Right kidney (tissue), 1 donor: ENCODE data around the gene RIPK3.

Source experiments
- DNase-seq: peaks from one replicate; pipeline ENCODE4 v3.0.0-alpha.2; 2016

RIPK3 gene

GRCh38 chr14:24322672-24323071, 17.1 kb downstream of the RIPK3 start:
- DNase-seq = no peak

- DNase-seq = no peak
Observed at GRCh38 chr14:24321212-24321975, 18.4 kb downstream of the RIPK3 start.

- DNase-seq = no peak
Observed at GRCh38 chr14:24317141-24317928, 22.5 kb downstream of the RIPK3 start.

GRCh38 chr14:24316597-24316950, 23.2 kb downstream of the RIPK3 start:
- no peak for DNase-seq

GRCh38 chr14:24315807-24316596, 23.8 kb downstream of the RIPK3 start:
- peak; percentile 65 for DNase-seq

- no peak for DNase-seq
Observed at GRCh38 chr14:24315243-24315806, 24.5 kb downstream of the RIPK3 start.

GRCh38 chr14:24314377-24315193, 25.2 kb downstream of the RIPK3 start:
- no peak for DNase-seq

- no peak for DNase-seq
Observed at GRCh38 chr14:24313913-24314312, 25.9 kb downstream of the RIPK3 start.

GRCh38 chr14:24312736-24313507, 26.9 kb downstream of the RIPK3 start:
- no peak for DNase-seq

GRCh38 chr14:24311837-24312615, 27.8 kb downstream of the RIPK3 start:
- DNase-seq = no peak

GRCh38 chr14:24310646-24311604, 28.9 kb downstream of the RIPK3 start, which contains the start of gene LTB4R:
Gene LTB4R, plus strand, starts transcription at chr14:24311502. Its CDS starts 4,150 bp downstream, at chr14:24315652.
- DNase-seq = peak; percentile 94

- DNase-seq = no peak
Observed at GRCh38 chr14:24310265-24310645, 29.5 kb downstream of the RIPK3 start.

GRCh38 chr14:24309538-24310264, 30.1 kb downstream of the RIPK3 start, which contains the start of gene LTB4R2:
Gene LTB4R2, plus strand, starts transcription at chr14:24310140. Its CDS starts 525 bp downstream, at chr14:24310665.
- DNase-seq = no peak

- no peak for DNase-seq
Observed at GRCh38 chr14:24308342-24309124, 31.3 kb downstream of the RIPK3 start.

- peak; percentile 65 for DNase-seq
Observed at GRCh38 chr14:24307575-24308341, 32.0 kb downstream of the RIPK3 start, which contains the start of gene CIDEB. Gene CIDEB, minus strand, starts transcription at chr14:24307977. Its CDS starts 119 bp downstream, at chr14:24307858.

- no peak for DNase-seq
Observed at GRCh38 chr14:24307156-24307574, 32.6 kb downstream of the RIPK3 start.
